IPS DF 4.7 (cell line): ENCODE results near the gene ISOC2.
"Not testable (repeated sequence)": the region's sequence is repeated elsewhere in the genome, so short reads cannot be mapped to it uniquely, and the experiment has no call there.

ENCODE experiments used
- DNase-seq: peaks from one replicate; pipeline ENCODE4 v3.0.0-alpha.2; 2013; ENCODE audit warnings: low spot score; ENCODE audit errors: extremely low read depth

ISOC2 gene, protein sequence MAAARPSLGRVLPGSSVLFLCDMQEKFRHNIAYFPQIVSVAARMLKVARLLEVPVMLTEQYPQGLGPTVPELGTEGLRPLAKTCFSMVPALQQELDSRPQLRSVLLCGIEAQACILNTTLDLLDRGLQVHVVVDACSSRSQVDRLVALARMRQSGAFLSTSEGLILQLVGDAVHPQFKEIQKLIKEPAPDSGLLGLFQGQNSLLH

DNA sequence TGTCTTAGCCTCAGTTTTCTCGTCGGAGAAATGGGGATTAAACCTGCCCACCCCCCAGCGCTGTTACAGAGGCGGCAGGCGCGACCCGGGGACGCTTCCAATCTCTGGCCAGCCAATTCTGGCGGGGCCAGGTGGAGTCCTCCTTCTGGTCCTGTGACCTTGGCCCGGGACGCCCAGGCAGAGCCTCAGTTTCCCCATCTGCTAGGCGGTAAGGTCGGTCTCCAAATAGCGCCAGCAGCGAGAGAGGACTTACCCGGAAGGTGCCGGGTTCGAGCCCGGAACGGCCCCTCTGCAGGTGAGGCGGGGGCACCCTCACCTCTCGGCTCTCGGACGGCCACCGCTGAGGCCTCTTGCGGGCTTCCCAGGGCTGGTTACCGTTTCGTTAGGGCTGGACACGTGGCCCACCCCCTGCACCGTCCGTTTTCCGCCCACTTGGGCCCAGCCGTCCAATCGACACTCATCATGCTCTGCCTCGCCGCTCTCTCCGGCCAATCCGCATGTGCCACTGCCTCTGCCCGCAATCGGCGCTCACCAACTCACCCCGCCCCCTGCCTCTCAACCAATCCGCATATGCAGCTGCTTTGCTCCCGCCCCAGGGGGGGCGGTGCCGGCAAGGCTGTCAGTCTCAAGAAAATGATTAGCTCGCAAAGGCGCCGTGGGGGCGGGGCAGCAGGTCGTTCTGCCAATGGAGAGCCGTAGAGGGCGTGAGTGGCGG, at the start of gene ISOC2:
ISOC2 (minus strand) TSS at position 384 of the 715 bp plus-strand sequence. CDS start 5,156 bp downstream, outside the sequence.
- DNase-seq = peak; percentile 95

GRCh38 chr19:55508120-55508519, 46.7 kb upstream of the ISOC2 start:
- DNase-seq = no peak

GRCh38 chr19:55504981-55505380, 43.5 kb upstream of the ISOC2 start:
- no peak for DNase-seq

DNA sequence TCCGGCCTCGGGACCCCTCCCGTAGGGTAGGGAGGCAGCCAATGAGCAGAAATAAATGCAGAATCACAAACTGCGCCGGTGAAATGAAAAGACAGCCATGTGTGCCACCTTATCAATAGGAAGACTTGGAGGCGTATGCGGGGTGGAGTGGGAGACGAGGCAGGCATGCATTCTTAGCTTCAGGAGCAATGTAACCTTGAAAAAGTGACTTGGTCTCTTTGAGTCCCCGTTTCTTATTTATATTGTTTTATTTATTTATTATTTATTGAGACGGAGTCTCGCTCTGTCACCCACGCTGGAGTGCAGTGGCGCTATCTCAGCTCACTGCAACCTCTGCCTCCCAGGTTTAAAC, 42.8 kb upstream of the ISOC2 start:
- DNase-seq = no peak

DNA sequence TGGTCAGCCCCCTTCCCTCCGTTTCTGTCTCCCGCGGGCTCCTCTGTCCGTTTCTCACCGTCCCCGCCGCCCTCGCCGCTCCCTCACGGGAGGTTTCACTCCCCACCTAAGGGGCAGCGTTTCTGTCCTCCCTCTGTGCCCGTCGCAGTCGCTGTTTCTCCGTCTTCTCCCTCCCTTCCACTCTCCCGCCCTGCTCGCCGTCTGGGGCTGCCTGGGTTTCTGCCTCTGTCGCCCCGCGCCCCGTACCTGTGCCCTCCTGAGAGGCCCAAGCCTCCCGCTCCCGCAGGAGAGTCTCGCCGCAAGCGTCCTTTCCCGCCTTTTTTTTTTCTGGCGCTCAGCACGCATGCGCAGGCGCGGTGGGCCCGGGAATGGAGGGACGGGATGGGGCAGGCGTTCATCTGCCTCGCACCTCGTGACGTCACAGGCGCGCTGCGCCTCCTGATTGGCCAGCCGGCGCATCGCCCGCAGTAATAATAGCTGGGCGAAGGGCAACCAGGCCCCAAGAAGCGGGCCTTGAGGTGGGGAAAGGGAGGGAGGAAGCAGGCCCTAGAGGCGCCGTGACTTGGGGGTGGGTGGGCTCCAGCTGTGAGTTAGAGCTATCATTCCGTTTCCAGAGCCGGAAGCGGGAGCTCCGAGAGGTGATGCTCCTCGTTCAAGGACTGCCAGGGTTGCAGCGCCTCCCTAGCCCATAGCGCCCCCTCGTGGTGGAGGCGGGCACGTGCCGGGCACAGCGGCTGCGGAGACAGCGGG, 42.2 kb upstream of the ISOC2 start:
- DNase-seq = no peak

- no peak for DNase-seq
These were observed 41.7 kb upstream of the ISOC2 start for GRCh38 chr19:55503157-55503501.

GRCh38 chr19:55502197-55502952, 40.9 kb upstream of the ISOC2 start:
- no peak for DNase-seq

GRCh38 chr19:55500368-55500952, 39.0 kb upstream of the ISOC2 start:
- no peak for DNase-seq

DNA sequence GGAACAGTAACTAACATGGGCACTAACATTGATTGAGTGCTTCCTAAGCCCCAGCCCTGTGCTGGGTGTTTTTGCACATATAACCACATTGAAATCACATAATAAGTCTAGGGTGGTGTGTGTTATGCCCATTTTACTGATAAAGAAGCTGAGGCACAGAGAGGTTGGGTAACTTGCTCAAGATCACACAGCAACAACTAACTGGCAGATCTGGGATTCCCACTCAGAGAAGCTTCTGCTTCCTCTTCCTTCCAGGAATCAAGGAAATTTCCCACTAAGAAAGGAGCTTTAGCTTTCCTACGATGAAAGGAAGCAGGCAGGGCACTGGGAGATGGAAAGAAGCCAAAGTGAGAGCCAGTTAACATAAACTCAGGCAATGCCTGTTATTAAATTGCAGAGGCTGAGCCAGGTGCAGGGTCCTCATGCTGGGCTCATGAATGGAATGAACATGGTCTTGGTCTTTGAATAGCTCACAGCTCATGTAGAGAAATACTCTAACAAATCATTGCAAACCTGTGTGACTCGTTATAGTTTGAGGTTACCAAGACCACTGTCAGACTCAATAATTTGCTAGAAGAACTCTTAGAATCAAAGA, 36.9 kb upstream of the ISOC2 start:
- DNase-seq = no peak

DNA sequence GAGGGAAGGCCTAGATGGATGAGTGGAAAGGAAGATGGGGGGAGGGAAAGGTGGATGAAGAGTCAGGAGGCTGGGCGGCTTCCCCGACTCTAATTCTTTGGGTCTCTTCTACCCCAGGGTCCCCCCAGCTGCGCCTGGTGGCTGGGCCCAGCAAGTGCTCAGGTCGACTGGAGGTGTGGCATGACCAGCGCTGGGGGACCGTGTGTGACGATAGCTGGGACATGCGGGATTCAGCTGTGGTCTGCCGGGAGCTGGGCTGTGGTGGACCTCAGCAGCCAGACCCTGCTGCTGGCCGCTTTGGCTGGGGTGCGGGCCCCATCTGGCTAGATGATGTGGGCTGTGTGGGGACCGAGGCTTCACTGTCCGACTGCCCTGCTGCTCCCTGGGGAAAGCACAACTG, 36.3 kb upstream of the ISOC2 start:
- DNase-seq = no peak

DNA sequence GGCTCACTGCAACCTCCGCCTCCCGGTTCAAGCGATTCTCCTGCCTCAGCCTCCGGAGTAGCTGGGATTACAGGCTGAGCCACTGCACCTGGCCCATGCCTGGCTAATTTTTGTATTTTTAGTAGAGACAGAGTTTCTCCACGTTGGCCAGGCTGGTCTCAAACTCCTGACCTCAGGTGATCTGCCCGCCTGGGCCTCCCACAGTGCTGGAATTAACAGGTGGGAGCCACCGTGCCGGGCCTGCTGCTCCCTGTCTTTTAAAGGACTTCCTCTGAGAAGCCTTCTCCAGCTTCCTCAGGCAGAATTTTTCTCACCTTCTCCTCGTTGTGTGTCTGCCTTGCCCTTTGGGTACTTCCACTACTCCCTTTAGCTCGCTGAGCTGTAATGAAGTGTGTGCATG, 35.4 kb upstream of the ISOC2 start:
- DNase-seq = not testable (repeated sequence)

GRCh38 chr19:55495646-55496349, 34.4 kb upstream of the ISOC2 start:
- DNase-seq = no peak

GRCh38 chr19:55494172-55494761, 32.8 kb upstream of the ISOC2 start:
- no peak for DNase-seq

DNA sequence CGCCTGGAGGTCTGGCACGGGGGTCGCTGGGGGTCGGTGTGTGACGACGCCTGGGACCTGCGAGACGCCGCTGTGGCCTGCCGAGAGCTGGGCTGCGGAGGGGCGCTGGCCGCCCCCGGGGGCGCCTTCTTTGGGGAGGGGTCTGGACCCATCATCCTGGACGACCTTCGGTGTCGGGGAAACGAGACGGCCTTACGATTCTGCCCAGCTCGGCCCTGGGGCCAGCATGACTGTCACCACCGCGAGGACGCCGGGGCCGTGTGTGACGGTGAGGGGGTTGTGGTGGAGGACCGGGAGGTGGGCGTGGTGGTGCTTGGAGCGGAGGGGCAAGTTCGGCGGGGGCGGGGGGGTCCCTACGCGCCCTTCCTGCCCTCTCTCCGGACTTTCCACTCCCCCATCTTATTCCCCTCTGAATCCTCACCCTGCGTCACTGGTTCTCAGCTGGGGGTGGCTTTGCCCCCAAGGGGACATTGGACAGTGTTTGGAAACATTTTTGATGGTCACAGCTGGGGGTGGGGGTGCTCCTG, 32.3 kb upstream of the ISOC2 start:
- DNase-seq = no peak

- no peak for DNase-seq
These were observed 31.7 kb upstream of the ISOC2 start for GRCh38 chr19:55493052-55493644.

DNA sequence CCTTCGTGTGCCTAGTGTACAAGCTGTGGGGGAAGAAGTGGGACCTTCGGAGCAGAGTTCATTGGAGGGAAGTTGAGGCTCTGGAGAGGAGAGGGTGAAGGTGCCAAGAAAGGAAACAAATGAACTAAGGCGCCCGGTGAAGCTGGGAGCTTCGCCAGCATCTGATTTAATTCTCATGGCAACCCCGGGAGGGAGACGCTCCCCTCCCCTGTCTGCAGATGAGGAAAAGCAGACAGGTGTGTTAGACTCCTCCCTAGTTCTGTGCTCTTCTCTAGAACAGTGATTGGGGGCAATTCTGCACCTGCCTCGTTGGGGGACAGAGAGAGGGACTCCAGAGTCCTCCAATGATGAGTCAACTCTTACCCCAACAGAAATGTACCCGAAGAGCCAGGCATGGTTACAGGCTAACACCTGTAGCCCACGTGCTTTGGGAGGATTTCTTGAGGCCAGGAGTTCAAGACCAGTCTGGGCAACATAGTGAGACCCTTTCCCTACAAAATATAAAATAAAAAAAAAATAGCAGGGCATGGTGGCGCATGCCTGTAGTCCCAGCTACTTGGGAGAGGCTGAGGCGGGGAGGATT, 31.0 kb upstream of the ISOC2 start:
- DNase-seq = no peak

- no peak for DNase-seq
These were observed 30.3 kb upstream of the ISOC2 start for GRCh38 chr19:55491546-55492360.
